Erythroblast (primary cell): ENCODE data around the gene SKI.

ENCODE experiments used
- GATA1 ChIP-seq: IDR thresholded peaks from 2 replicates; pipeline ENCODE4 v1.6.1; 2011; ENCODE audit warnings: low read depth, mild to moderate bottlenecking, control low read depth, low read length, moderate library complexity
- POLR2A ChIP-seq: IDR thresholded peaks from 2 replicates; pipeline ENCODE4 v1.6.1; 2011; ENCODE audit warnings: mild to moderate bottlenecking, low read length

DNA sequence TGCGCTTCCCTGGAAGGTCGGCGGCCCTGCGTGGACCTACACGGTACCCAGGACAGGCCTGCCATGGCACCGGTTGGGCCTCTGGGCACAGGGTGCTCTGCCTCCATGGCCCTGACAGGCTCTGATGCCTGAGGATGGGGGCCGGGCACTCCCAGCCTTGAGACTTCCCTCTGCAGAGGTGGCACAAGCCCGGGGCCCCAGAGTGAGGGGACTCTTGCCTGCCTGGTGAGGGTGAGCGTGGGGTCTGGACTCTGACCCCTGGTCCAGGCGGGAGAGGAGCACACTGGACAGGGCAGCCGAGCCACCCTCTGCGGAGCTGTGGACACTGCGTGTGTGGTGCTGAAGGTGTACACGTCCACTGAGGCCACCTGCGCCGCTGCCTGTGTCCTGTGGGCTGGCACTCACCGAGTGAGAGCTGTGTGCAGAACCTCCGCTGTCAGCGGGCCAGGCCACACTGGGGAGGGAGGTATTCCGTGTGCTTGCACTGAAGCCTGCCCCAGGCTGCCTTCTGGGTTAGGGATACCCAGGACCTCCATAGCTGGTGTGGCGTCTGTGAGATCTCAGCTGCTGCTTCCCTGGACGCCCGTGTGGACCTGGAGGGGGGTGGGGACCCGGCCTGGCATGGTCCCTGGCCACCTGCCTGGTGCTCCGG is 10.4 kb downstream of the SKI start:
- TF ChIP-seq POLR2A (no peak), GATA1 (no peak)
